ENCODE results near the gene DRC7. TPM values are rescaled to one million over a fixed set of nuclear protein-coding genes. Genes with fewer than 3 reads are reported as not detected.

DRC7 gene
- total and polyA plus RNA-seq, 9 of the 15 experiments (the other 6 are each of a cell fraction or from before 2014, with no cell fraction given) = 0.04 to 0.33 (median 0.12) TPM; not detected in 3

DNA sequence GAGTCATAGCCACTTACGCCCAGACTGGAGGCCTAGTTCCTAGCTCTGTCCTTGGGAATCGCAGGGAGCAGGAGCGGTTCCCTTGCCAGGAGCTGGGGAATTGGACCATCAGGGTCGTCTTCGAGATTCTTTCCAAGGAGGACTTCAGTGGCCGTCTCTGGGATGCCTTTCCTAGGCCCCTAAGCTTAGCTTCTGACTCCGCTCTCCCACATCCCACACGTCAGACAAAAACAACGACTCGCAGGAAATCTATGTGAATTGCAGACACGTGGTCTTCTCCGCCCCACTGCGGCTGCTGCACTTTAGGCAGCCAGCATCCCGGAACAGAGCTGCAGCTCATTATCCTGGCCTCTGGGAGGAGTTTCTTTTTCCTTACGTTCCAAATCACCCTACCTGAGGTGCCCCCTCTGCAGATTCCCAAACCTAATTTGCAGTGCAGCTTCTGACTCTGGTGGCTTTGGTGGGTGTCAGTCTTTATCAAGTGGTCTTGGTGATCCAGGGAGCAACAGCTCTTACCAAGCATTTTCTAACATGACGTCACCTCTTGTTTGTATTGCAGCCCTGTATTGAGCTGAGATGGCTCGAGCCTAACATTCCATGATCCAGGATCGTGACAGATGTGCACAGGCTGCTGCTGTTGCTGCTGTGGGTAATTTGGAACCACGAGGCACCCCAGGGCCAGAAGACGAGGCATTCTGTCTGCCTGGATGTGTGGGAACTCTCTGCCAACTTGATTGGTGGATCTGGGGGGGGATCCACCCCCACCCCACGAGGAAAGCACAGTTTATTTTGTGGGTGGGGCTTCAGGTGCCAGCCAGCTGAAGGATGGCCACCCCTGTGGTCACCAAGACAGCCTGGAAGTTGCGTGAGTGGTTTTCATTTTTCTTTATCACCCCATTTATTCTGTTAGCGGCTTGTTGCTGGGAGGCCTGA lies 42.1 kb downstream of the DRC7 start (continued):
- peak; percentile 19; the same call in 1 of the 2 replicates for TF ChIP-seq CREB1 (IDR thresholded peaks at IDR 0.05)
- peak; percentile 42; the same call in 1 of the 2 replicates for TF ChIP-seq CREB1 (CRISPR knock-in tag; IDR thresholded peaks at IDR 0.05)
- TF ChIP-seq, protein P1, sequence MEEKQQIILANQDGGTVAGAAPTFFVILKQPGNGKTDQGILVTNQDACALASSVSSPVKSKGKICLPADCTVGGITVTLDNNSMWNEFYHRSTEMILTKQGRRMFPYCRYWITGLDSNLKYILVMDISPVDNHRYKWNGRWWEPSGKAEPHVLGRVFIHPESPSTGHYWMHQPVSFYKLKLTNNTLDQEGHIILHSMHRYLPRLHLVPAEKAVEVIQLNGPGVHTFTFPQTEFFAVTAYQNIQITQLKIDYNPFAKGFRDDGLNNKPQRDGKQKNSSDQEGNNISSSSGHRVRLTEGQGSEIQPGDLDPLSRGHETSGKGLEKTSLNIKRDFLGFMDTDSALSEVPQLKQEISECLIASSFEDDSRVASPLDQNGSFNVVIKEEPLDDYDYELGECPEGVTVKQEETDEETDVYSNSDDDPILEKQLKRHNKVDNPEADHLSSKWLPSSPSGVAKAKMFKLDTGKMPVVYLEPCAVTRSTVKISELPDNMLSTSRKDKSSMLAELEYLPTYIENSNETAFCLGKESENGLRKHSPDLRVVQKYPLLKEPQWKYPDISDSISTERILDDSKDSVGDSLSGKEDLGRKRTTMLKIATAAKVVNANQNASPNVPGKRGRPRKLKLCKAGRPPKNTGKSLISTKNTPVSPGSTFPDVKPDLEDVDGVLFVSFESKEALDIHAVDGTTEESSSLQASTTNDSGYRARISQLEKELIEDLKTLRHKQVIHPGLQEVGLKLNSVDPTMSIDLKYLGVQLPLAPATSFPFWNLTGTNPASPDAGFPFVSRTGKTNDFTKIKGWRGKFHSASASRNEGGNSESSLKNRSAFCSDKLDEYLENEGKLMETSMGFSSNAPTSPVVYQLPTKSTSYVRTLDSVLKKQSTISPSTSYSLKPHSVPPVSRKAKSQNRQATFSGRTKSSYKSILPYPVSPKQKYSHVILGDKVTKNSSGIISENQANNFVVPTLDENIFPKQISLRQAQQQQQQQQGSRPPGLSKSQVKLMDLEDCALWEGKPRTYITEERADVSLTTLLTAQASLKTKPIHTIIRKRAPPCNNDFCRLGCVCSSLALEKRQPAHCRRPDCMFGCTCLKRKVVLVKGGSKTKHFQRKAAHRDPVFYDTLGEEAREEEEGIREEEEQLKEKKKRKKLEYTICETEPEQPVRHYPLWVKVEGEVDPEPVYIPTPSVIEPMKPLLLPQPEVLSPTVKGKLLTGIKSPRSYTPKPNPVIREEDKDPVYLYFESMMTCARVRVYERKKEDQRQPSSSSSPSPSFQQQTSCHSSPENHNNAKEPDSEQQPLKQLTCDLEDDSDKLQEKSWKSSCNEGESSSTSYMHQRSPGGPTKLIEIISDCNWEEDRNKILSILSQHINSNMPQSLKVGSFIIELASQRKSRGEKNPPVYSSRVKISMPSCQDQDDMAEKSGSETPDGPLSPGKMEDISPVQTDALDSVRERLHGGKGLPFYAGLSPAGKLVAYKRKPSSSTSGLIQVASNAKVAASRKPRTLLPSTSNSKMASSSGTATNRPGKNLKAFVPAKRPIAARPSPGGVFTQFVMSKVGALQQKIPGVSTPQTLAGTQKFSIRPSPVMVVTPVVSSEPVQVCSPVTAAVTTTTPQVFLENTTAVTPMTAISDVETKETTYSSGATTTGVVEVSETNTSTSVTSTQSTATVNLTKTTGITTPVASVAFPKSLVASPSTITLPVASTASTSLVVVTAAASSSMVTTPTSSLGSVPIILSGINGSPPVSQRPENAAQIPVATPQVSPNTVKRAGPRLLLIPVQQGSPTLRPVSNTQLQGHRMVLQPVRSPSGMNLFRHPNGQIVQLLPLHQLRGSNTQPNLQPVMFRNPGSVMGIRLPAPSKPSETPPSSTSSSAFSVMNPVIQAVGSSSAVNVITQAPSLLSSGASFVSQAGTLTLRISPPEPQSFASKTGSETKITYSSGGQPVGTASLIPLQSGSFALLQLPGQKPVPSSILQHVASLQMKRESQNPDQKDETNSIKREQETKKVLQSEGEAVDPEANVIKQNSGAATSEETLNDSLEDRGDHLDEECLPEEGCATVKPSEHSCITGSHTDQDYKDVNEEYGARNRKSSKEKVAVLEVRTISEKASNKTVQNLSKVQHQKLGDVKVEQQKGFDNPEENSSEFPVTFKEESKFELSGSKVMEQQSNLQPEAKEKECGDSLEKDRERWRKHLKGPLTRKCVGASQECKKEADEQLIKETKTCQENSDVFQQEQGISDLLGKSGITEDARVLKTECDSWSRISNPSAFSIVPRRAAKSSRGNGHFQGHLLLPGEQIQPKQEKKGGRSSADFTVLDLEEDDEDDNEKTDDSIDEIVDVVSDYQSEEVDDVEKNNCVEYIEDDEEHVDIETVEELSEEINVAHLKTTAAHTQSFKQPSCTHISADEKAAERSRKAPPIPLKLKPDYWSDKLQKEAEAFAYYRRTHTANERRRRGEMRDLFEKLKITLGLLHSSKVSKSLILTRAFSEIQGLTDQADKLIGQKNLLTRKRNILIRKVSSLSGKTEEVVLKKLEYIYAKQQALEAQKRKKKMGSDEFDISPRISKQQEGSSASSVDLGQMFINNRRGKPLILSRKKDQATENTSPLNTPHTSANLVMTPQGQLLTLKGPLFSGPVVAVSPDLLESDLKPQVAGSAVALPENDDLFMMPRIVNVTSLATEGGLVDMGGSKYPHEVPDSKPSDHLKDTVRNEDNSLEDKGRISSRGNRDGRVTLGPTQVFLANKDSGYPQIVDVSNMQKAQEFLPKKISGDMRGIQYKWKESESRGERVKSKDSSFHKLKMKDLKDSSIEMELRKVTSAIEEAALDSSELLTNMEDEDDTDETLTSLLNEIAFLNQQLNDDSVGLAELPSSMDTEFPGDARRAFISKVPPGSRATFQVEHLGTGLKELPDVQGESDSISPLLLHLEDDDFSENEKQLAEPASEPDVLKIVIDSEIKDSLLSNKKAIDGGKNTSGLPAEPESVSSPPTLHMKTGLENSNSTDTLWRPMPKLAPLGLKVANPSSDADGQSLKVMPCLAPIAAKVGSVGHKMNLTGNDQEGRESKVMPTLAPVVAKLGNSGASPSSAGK (IDR thresholded peaks at IDR 0.05) = 0 out of 2 replicates have a peak, but pooled peaks have one; percentile 59
- TF ChIP-seq L3MBTL2 (IDR thresholded peaks at IDR 0.05) = peak; percentile 72
- TF ChIP-seq ZNF263 (CRISPR knock-in tag; IDR thresholded peaks at IDR 0.05; ENCODE audit: borderline replicate concordance) = peak; percentile 26
- TF ChIP-seq E2F6 (IDR thresholded peaks at IDR 0.05; ENCODE audit: borderline replicate concordance in 1 of 2, extremely low read depth in 1 of 2, insufficient read depth in 1 of 2, insufficient read length in 1 of 2, low read depth in 1 of 2, low read length in 1 of 2, poor library complexity in 1 of 2, severe bottlenecking in 1 of 2) = peak in 1 of 2 experiments; percentile 70
- TF ChIP-seq ZNF766 (CRISPR knock-in tag; conservative IDR thresholded peaks at IDR 0.05) = peak; percentile 39; the same call in 1 of the 2 replicates
- no peak for TF ChIP-seq BRF1 (IDR thresholded peaks at IDR 0.05; ENCODE audit: borderline replicate concordance, extremely low read depth, insufficient read length)
- TF ChIP-seq HDAC1 (IDR thresholded peaks at IDR 0.05) = peak in 1 of 2 experiments; percentile 48; a peak in 1 of 4 replicates
- TF ChIP-seq CREM (IDR thresholded peaks at IDR 0.05; ENCODE audit: low read depth) = peak; percentile 56
- 0 out of 4 replicates have a peak, but pooled peaks of 1 of the 2 experiments have one; percentile 15 for TF ChIP-seq NRF1 (conservative IDR thresholded peaks at IDR 0.05 in 1 of 2, IDR thresholded peaks at IDR 0.05 in 1 of 2)
- TF ChIP-seq PRPF4 (IDR thresholded peaks at IDR 0.05; ENCODE audit: insufficient read depth, low read depth, low read length, poor library complexity, severe bottlenecking) = no peak
